Mesothelial cell of epicardium (in vitro differentiated cells): ENCODE results near the gene MYOM1. TPM values are rescaled to one million over a fixed set of nuclear protein-coding genes. Genes with fewer than 3 reads are reported as not detected.
"Not testable (repeated sequence)": the region's sequence is repeated elsewhere in the genome, so short reads cannot be mapped to it uniquely, and the experiment has no call there.

Experiments used
- DNase-seq, 2 experiments: peaks; one replicate each; pipeline ENCODE4 v3.0.0; 2021; ENCODE audit warnings: low spot score in 2 of 2; ENCODE audit not compliant: unreplicated experiment in 2 of 2
- H3K27ac Mint-ChIP-seq: 2 replicates; pipeline ENCODE4 v1.8.0; 2021; ENCODE audit warnings: mixed read lengths
- H3K27me3 Mint-ChIP-seq: 2 replicates; pipeline ENCODE4 v1.8.0; 2021; ENCODE audit warnings: low read depth, mixed read lengths
- H3K36me3 Mint-ChIP-seq: 2 replicates; pipeline ENCODE4 v1.8.0; 2021; ENCODE audit warnings: mixed read lengths
- H3K4me1 Mint-ChIP-seq: 2 replicates; pipeline ENCODE4 v1.8.0; 2021; ENCODE audit warnings: mixed read lengths
- H3K4me3 Mint-ChIP-seq: 2 replicates; pipeline ENCODE4 v1.8.0; 2021; ENCODE audit warnings: mild to moderate bottlenecking, moderate library complexity, mixed read lengths
- H3K9me3 Mint-ChIP-seq: 2 replicates; pipeline ENCODE4 v1.8.0; 2021; ENCODE audit warnings: mixed read lengths
- total RNA-seq: library from RNA; stranded (reverse); gene quantifications from 3 replicates; pipeline ENCODE4 v1.2.1, GENCODE V29; 2021
- TF ChIP-seq, protein P1 (sequence below): fragments of 200-600 bp; sonication (generic); IDR thresholded peaks from one replicate; pipeline ENCODE4 v1.5.0; 2021; ENCODE audit warnings: antibody characterized with exemption; ENCODE audit not compliant: unreplicated experiment

MYOM1 gene
- total RNA-seq, 1 donor from 2014 or later: 2.8 TPM

DNA sequence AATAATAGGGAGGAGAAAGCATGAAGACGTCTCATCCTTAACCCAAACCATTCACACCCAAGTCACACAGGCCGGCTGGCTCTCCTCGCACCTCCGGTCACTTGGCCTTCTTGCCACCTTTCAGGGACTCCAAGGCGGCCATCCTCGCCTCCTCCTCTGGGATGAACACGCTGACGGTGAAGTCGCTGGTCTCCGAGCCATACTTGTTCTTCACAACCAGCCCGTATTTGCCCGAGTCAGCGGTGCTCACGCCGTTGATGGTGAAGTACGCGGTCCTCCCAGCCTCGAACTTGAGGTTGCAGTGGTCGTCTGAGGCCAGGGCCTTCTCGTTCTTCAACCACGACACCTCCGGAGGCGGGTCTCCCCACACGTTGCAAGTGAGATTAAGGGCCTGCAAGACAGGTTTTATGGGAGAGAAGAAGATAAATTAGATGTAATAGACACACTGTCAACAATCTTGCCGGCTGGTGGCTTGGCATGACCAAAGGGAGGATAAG is 152.6 kb downstream of the MYOM1 start:
- H3K27me3 Mint-ChIP-seq: no peaks in the 10 kb centered on the region
- TF ChIP-seq, protein P1, sequence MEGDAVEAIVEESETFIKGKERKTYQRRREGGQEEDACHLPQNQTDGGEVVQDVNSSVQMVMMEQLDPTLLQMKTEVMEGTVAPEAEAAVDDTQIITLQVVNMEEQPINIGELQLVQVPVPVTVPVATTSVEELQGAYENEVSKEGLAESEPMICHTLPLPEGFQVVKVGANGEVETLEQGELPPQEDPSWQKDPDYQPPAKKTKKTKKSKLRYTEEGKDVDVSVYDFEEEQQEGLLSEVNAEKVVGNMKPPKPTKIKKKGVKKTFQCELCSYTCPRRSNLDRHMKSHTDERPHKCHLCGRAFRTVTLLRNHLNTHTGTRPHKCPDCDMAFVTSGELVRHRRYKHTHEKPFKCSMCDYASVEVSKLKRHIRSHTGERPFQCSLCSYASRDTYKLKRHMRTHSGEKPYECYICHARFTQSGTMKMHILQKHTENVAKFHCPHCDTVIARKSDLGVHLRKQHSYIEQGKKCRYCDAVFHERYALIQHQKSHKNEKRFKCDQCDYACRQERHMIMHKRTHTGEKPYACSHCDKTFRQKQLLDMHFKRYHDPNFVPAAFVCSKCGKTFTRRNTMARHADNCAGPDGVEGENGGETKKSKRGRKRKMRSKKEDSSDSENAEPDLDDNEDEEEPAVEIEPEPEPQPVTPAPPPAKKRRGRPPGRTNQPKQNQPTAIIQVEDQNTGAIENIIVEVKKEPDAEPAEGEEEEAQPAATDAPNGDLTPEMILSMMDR: no peak
- no peak for DNase-seq
- H3K4me3 Mint-ChIP-seq: no peak overlapping the region
- H3K4me1 Mint-ChIP-seq: peaks cover 34% of the 10 kb centered on the region
- H3K9me3 Mint-ChIP-seq: no peaks in the 10 kb centered on the region
- no peaks in the 10 kb centered on the region for H3K36me3 Mint-ChIP-seq
- no peak overlapping the region for H3K27ac Mint-ChIP-seq

DNA sequence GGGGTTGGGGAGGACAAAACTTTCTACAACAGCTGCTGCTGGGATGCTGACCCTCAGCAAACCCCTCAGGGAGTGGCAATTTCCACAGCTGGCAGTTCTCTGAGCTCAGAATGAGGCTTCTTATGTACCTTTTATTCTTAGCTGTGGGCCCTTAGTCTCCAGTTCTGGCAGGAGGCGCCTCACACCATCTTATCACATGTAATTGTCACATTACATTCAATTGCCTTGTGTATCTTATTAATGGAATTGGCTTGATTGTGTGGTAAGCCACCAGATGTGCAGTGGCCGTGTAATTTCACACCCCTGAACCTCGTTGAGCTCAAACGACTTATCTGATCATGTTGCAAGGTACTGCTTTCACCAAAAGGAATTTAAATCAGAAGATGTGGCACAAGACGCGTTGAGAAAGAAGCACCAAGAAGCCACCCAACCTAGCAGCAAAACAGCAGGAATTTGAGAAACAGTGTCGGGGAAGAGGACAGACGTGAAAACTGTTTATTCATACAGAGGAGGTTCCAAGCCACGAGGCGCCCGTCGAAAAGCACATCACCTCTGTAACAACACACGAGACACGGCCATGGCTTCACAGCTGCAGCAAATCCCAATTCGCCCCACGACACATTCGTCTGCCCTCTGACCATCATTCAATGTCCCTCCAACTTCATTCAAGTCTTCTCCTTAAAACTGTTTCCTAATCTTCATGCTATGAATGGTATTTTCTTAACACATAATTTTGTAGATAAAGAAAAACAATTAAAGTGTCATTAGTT is 153.2 kb downstream of the MYOM1 start:
- DNase-seq: no peak
- no peaks in the 10 kb centered on the region for H3K36me3 Mint-ChIP-seq
- TF ChIP-seq, protein P1: no peak
- H3K27ac Mint-ChIP-seq: peak overlapping the region; percentile 2
- H3K27me3 Mint-ChIP-seq: no peaks in the 10 kb centered on the region
- H3K4me3 Mint-ChIP-seq: no peak overlapping the region
- peaks cover 34% of the 10 kb centered on the region for H3K4me1 Mint-ChIP-seq
- peaks cover 2% of the 10 kb centered on the region for H3K9me3 Mint-ChIP-seq

DNA sequence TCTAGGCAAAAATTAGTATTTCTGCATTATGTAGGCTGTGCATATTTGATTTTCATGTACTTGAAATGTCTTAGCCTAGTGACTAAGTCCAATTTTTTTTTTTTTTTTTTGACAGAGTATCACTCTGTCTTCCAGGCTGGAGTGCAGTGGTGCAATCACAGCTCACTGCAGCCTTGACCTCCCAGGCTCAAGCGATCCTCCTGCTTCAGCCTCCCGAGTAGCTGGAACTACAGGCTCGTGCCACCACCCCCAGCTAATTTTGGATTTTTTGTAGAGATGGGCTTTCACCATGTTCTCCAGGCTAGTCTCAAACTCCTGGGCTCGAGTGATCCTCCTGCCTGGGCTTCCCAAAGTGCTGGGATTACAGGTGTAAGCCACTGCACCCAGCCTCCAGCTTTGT is 156.0 kb downstream of the MYOM1 start:
- H3K9me3 Mint-ChIP-seq, H3K36me3 Mint-ChIP-seq, DNase-seq, H3K27ac Mint-ChIP-seq, H3K4me3 Mint-ChIP-seq, H3K27me3 Mint-ChIP-seq: not testable (repeated sequence)
- H3K4me1 Mint-ChIP-seq: peaks cover 29% of the 10 kb centered on the region

DNA sequence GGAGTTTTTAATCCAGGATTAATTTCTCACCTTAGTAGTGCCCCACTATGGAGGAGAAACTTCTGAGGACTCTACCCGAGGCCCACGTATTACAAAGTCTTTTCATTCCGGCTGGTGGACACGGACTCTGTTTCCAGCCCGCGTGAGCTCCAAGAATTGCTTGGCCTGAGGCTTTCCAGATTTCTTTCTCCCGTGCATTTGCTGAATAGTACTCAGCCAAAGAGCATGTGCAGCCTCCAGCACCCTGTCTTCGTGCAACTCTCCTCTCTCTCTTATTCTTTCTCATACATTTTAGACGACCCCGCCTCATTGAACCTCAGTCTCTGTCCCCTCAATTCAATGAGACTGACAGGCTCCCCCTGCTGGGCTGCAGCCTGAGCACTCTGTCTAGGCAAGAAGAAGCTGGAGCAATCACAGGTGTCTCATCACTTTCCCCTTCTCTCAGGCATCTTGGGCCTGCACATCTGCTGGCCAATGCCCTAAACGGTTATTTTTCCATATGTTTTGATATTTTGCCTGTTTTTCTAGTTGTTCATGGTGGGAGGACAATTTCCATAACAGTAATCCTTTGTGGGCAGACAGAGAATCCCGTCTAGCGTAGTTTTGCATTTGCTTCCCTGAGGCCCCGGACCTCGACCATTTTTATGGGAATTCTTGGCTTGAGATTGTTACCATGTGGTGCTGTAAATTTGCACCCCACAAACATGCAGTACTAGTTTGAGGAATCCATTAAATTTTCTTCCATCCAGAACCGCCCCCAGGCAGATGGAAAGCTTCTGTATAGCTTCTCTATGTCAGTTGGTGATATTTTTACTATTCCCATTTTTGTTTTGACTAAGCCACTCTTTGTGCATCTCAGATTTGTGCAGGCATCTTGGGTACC is 156.7 kb downstream of the MYOM1 start:
- Mint-ChIP-seq H3K4me3 (no peak overlapping the region), H3K27me3 (no peaks in the 10 kb centered on the region), H3K9me3 (peaks cover 4% of the 10 kb centered on the region), H3K27ac (peak overlapping the region; percentile 11), H3K36me3 (no peaks in the 10 kb centered on the region), H3K4me1 (peaks cover 25% of the 10 kb centered on the region)
- TF ChIP-seq, protein P1: no peak
- DNase-seq: peak in 1 of 2 experiments; percentile 50

DNA sequence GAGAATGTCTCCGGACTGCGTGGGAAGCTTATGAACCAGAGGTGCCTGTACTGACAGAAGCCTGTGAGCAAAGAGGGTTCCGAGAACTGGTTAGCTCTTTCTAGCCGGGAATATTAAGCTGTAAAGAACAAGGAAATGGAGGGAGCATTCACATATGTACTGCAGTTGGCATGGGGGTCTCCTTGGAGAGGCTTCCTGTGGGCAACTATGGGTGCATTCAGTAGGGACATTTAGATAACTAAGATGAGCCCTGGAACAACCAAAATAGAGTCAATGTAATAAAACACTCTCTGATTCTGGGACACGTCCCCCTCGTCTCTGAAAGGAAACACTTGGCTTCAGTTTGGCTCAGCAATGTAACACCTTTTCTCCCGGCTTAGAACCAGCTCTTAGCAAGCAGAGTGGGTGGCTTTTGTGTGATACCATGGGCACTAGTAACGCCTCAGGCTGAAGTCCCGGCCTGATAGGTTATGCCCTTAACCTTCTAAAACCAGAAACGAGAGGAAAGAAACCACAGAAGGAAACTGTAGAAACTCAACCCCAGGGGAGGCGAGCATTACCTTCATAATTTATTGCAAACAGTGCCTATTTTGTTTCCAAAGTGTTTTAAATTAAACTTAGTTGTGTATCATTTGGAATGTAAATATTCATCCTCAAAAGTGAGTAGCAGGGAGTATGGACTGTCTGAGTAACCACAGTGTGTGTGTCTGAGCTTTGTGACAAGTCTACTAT is 158.0 kb downstream of the MYOM1 start:
- no peaks in the 10 kb centered on the region for H3K27me3 Mint-ChIP-seq
- peaks cover 4% of the 10 kb centered on the region for H3K9me3 Mint-ChIP-seq
- no peak overlapping the region for H3K4me3 Mint-ChIP-seq
- H3K4me1 Mint-ChIP-seq: peaks cover 14% of the 10 kb centered on the region
- TF ChIP-seq, protein P1: no peak
- H3K27ac Mint-ChIP-seq: peak overlapping the region; percentile 30
- DNase-seq: peak in 1 of 2 experiments; percentile 1
- H3K36me3 Mint-ChIP-seq: no peaks in the 10 kb centered on the region
